SJSA1 (cell line): ENCODE measurements around the gene TLCD5. TPM values are rescaled to one million over a fixed set of nuclear protein-coding genes. Genes with fewer than 3 reads are reported as not detected.
A peak's percentile ranks its signal among the peaks of the same experiment; 100 is the strongest.

ENCODE experiments used
- DNase-seq, 2 experiments: peaks; one replicate each; pipeline ENCODE4 v3.0.0-alpha.2; 2015 to 2020; ENCODE audit warnings: low spot score in 2 of 2, low read depth in 1 of 2
- H3K27ac ChIP-seq: fragments of 250-450 bp; sonication (Bioruptor Pico); 2 replicates; pipeline ENCODE4 v1.5.1; 2020; ENCODE audit warnings: mild to moderate bottlenecking, moderate library complexity
- H3K27me3 ChIP-seq: fragments of 250-450 bp; sonication (Bioruptor Pico); replicated peaks from 2 replicates; pipeline ENCODE4 v1.5.1; 2020; ENCODE audit warnings: mild to moderate bottlenecking, moderate library complexity
- H3K36me3 ChIP-seq: fragments of 250-450 bp; sonication (Bioruptor Pico); 2 replicates; pipeline ENCODE4 v1.5.1; 2020; ENCODE audit warnings: mild to moderate bottlenecking
- H3K4me1 ChIP-seq: fragments of 250-450 bp; sonication (Bioruptor Pico); replicated peaks from 2 replicates; pipeline ENCODE4 v1.6.1; 2021; ENCODE audit warnings: mild to moderate bottlenecking
- H3K4me3 ChIP-seq: fragments of 250-450 bp; sonication (Bioruptor Pico); 2 replicates; pipeline ENCODE4 v1.5.1; 2020; ENCODE audit warnings: mild to moderate bottlenecking
- H3K9me3 ChIP-seq: fragments of 250-450 bp; sonication (Bioruptor Pico); replicated peaks from 2 replicates; pipeline ENCODE4 v1.5.1; 2020; ENCODE audit warnings: mild to moderate bottlenecking
- total RNA-seq: library from RNA; depleted of rRNA; stranded (reverse); fragments of >200 nt; shearing (Covaris generic); gene quantifications from 2 replicates; pipeline ENCODE4 v1.2.3, GENCODE V29; 2014

TLCD5 gene
- total RNA-seq, 1 experiment from 2014 or later: 4.6 TPM

DNA sequence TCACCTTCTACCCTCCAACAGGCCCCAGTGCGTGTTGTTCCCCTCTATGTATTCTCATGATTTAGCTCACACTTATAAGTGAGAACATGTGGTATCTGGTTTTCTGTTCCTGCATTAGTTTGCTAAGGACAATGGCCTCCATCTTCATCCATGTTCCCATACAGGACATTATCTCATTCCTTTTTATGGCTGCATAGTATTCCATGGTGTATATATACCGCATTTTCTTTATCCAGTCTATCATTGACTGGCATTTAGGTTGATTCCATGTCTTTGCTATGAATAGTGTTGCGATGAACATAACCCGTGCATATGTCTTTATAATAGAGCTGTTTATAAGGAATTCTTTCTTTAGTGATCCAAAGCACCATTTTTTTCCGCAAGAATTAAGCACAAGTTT, 28.5 kb upstream of the TLCD5 start:
- H3K27me3 ChIP-seq: no peaks in the 10 kb centered on the region
- H3K27ac ChIP-seq: no peak overlapping the region
- no peak overlapping the region for H3K4me3 ChIP-seq
- H3K9me3 ChIP-seq: no peaks in the 10 kb centered on the region
- H3K36me3 ChIP-seq: no peaks in the 10 kb centered on the region
- no peak for DNase-seq
- no peaks in the 10 kb centered on the region for H3K4me1 ChIP-seq

DNA sequence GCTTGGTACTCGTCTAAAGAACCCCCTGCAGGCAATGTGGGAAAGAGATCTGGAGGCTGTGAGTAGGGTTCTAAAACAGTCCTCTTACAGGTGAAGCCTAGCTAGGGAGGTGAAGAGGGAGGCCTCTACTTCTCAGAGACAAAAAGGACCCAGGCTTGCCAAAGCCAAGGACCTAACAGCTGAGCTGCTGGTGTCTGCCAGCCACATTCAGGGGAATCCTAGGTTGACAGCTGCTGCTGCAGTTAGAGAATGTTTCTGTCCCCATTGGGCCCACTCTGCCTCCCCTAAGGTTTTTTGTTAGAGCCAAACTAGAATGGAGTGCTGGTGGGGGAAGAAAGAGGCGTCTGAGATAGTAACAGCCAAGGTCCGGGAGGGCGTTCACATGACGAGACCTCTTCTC, 26.6 kb upstream of the TLCD5 start:
- no peak overlapping the region for H3K27ac ChIP-seq
- no peaks in the 10 kb centered on the region for H3K4me1 ChIP-seq
- DNase-seq: no peak
- no peaks in the 10 kb centered on the region for H3K9me3 ChIP-seq
- H3K36me3 ChIP-seq: no peaks in the 10 kb centered on the region
- H3K27me3 ChIP-seq: no peaks in the 10 kb centered on the region
- no peak overlapping the region for H3K4me3 ChIP-seq

DNA sequence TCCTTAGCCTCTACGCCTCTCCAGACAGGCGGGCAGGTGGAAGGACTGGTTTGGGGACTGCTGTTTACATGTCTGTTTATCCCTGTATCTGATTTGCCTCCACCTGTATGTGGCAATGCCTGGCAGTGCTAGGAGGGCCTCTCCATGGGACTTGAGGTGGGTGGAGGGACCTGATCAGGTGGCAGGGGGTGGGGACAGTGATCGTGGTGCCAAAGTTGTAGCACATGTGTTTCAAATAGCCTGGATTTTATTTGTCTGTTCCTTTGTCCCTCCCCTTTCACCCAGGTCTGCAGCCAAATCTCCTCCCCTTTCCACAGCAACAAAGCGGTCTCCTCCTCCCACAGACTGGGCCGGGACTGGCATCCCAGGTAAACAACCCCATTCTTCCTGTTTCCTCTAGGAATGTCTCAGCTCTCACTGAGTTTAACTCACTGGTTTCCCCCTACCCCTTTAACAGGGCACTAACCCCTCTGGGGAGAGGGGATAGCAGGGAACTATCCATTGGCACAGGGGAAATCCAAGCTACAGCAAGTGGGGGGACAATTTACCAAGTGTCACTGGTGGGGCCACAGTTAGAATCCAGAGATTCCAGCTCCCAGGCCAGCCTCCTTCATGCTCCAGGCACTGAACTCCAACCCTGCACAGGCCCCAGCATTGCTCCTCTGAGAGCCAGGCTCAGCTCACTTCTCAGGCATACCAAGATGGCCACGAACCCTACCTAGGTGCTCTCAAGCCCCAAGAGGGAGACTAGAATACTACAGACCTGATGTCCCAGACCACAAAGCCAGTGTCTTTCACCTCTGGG, 22.9 kb upstream of the TLCD5 start:
- Histone ChIP-seq H3K4me1 (peaks cover 13% of the 10 kb centered on the region), H3K27ac (no peak overlapping the region), H3K9me3 (no peaks in the 10 kb centered on the region), H3K4me3 (no peak overlapping the region), H3K27me3 (no peaks in the 10 kb centered on the region), H3K36me3 (no peaks in the 10 kb centered on the region)
- DNase-seq: no peak

DNA sequence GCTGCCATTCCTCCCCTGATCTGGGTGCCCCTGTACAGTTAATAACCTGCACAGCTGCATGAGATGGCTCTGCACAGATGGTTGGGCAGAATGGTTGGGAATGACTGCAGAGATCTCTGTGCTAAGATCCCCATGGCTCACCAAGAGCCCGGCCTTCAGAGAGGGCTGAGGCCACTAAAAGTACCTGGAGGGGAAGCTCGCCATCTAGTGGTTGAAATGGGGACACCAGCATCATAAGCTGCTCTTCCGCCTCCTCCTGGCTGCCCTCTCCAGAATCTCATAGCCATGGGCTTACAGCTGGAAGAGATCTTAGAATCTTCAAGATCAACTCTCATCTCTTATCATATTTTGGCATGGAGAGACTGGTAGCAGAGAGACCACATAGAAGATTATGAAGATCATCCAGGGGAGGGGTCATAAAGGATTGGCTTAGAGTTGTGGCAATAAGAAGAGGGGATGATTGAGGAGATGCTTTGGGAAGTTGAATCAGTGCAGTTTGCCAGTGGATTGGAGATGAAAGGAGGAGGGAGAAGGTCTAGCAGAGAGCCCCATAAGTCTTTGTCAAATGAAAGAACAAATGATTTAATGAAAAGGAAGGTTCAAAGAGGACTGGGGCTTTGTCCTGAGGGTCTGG, 22.0 kb upstream of the TLCD5 start:
- H3K27ac ChIP-seq: no peak overlapping the region
- DNase-seq: peak in 1 of 2 experiments; percentile 54
- H3K4me3 ChIP-seq: no peak overlapping the region
- H3K4me1 ChIP-seq: peaks cover 13% of the 10 kb centered on the region
- H3K27me3 ChIP-seq: no peaks in the 10 kb centered on the region
- no peaks in the 10 kb centered on the region for H3K9me3 ChIP-seq
- H3K36me3 ChIP-seq: no peaks in the 10 kb centered on the region

DNA sequence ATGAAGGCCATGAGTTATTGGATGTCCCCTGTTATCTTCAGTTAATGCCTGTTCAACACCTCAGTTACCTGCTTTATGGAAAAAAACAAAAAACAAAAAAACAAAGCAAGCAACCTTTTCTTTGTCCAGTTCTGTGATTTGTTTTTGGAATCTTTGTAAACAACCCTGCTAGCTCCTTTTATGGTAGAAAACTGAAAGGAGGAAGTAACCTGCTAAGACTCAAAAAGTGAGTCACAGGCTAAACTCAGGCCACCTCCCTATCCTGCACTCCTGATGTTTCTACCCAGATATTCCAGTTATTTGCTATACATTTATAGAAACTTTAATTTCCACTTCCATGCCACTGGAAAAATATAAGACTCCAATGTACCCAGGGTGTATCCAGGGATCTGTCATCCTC, 20.6 kb upstream of the TLCD5 start:
- DNase-seq: no peak

DNA sequence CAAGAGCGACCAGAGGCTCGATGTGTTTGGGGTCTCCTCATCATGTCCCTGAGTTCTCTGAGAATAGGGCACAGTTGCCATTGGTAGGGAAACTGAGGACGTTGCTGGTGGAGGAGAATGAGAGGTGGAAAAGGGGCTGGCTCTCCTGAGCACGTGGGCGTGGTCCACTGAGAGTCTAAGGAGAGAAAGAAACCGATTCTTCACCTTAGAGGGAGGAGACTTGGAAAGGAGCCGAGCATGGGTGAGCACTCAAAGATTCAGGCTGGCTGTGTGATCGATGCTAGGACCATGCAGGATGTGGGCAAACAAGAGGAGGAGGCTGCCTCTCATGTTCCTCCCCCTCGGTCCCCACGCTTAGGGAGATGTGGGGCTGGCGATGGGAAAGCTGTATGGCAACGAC, 19.8 kb upstream of the TLCD5 start:
- Histone ChIP-seq H3K36me3 (no peaks in the 10 kb centered on the region), H3K4me1 (peaks cover 13% of the 10 kb centered on the region), H3K9me3 (no peaks in the 10 kb centered on the region), H3K4me3 (no peak overlapping the region), H3K27me3 (no peaks in the 10 kb centered on the region), H3K27ac (no peak overlapping the region)
- DNase-seq: no peak

More for the DNA sequence above, 20.6 kb upstream of the TLCD5 start:
- Histone ChIP-seq H3K4me3 (no peak overlapping the region), H3K36me3 (no peaks in the 10 kb centered on the region), H3K27me3 (no peaks in the 10 kb centered on the region), H3K4me1 (peaks cover 13% of the 10 kb centered on the region), H3K27ac (no peak overlapping the region), H3K9me3 (no peaks in the 10 kb centered on the region)

DNA sequence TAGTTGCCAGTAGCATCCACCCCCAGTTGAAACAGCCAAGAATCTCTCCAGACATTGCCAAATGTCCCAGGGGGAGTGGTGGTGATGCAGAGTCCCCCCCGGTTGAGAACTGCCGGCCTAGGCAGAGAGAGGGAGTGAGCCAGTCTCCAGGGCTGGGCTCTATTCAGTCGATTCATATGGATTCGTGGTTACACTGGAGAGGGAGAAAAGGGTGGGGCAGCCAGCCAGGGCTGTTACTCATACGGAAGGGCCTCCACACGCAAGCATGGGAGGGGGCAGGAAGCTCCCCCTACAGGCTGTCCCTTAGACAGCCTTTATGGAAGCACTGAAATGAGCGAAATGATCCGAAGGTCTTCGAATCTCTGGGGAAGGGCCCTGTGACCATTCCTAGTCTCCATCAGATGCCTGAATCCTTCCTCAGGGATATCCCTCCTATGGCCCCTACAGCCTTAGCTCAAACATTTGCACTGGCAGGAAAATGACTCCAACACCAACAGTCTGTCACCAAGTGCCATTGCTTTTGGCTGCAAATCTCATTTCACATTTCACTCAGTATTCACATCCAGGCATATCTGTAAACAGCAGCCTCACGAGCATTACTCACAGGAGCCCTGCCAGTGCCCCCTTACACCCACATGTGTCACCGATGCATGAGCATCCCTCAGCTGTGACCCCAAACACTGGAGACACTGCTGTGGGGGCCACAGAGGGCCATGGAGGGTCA, 18.4 kb upstream of the TLCD5 start:
- no peak overlapping the region for H3K27ac ChIP-seq
- no peaks in the 10 kb centered on the region for H3K9me3 ChIP-seq
- H3K4me3 ChIP-seq: no peak overlapping the region
- no peaks in the 10 kb centered on the region for H3K27me3 ChIP-seq
- no peaks in the 10 kb centered on the region for H3K36me3 ChIP-seq
- H3K4me1 ChIP-seq: peaks cover 13% of the 10 kb centered on the region
- DNase-seq: peak; percentile 60 to 81

DNA sequence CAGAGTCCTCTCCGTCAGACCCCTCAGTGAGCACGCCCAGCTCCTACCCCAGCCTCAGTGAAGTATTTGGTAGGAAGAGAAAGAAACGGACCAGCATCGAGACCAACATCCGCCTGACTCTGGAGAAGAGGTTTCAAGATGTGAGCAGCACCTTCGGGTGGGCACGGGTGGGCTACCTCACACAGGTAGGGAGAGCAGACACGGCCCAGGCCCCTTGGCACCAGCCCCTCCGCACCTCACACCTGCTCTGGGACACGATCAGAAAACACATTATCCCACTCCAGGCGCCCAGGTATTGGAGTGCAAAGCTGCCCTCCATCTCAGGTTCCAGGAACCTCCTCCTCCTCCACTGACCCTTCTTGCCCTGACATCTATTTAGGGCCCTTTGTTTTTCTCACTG, 17.6 kb upstream of the TLCD5 start:
- H3K4me1 ChIP-seq: peaks cover 13% of the 10 kb centered on the region
- no peaks in the 10 kb centered on the region for H3K27me3 ChIP-seq
- DNase-seq: no peak
- no peaks in the 10 kb centered on the region for H3K36me3 ChIP-seq
- no peak overlapping the region for H3K4me3 ChIP-seq
- no peak overlapping the region for H3K27ac ChIP-seq
- no peaks in the 10 kb centered on the region for H3K9me3 ChIP-seq

DNA sequence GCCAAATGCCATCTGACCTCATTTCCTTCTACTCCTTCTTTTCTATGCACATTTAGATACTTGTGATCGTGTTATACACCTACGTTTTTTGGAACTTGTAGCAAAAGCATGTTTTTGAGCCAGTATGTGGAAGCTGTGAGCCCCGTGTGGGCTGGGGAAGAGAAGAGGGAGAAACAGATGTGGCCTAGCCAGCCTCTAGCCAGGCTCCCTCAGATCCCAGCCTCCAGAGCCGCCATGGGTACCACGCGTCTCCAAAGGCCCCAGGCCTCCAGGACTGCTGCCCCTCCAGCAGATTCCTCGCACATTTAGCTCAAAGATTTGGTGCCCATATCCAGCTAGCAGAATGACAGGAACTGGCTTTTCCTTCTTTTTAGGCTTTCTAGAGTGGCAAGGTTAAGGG, 17.0 kb upstream of the TLCD5 start:
- H3K27me3 ChIP-seq: no peaks in the 10 kb centered on the region
- H3K4me1 ChIP-seq: peaks cover 13% of the 10 kb centered on the region
- H3K4me3 ChIP-seq: no peak overlapping the region
- H3K9me3 ChIP-seq: no peaks in the 10 kb centered on the region
- H3K27ac ChIP-seq: no peak overlapping the region
- no peak for DNase-seq
- H3K36me3 ChIP-seq: no peaks in the 10 kb centered on the region

DNA sequence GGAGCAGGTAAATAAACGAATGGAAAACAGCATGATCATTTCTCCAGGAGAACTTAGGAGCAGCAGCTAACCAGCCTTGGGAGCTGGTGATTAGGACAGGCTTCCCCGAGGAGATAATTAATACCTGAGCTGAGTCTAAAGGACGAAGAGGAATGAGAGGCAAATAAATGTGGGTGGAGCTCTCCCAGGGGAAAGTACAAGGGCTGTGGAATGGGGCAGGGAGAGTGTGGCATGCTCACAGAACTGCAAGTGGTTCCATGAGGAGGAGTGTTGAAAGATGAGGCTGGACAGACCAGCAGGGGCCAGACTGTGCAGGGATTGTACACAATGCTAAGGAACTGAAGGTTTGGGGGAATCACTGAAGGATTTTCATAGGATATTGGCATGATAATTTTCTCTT, 14.2 kb upstream of the TLCD5 start:
- Histone ChIP-seq H3K27ac (no peak overlapping the region), H3K27me3 (no peaks in the 10 kb centered on the region), H3K9me3 (no peaks in the 10 kb centered on the region), H3K4me1 (peaks cover 13% of the 10 kb centered on the region), H3K4me3 (no peak overlapping the region), H3K36me3 (no peaks in the 10 kb centered on the region)
- no peak for DNase-seq

DNA sequence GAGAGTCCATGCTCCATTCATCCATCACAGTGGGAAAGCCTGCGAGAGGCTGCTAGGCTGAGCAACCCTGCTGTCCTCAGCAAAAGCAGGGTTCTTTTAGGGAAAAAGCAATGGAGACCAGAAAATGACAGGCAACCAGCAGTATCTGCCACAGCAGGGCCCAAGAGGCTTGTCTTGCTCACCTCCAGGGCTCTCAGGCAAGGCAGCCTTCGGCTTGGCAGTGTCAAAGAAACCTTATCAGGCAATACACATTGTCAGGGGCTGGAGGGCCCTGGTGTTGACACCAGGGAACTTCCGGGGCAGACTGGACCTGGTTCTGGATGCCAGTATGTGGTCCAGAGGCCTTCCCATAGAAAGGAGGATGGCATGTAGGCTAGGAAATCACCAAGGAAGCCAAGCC, 10.2 kb upstream of the TLCD5 start:
- Histone ChIP-seq H3K9me3 (no peaks in the 10 kb centered on the region), H3K27ac (no peak overlapping the region), H3K4me1 (no peaks in the 10 kb centered on the region), H3K36me3 (no peaks in the 10 kb centered on the region), H3K4me3 (no peak overlapping the region), H3K27me3 (no peaks in the 10 kb centered on the region)
- DNase-seq: no peak

DNA sequence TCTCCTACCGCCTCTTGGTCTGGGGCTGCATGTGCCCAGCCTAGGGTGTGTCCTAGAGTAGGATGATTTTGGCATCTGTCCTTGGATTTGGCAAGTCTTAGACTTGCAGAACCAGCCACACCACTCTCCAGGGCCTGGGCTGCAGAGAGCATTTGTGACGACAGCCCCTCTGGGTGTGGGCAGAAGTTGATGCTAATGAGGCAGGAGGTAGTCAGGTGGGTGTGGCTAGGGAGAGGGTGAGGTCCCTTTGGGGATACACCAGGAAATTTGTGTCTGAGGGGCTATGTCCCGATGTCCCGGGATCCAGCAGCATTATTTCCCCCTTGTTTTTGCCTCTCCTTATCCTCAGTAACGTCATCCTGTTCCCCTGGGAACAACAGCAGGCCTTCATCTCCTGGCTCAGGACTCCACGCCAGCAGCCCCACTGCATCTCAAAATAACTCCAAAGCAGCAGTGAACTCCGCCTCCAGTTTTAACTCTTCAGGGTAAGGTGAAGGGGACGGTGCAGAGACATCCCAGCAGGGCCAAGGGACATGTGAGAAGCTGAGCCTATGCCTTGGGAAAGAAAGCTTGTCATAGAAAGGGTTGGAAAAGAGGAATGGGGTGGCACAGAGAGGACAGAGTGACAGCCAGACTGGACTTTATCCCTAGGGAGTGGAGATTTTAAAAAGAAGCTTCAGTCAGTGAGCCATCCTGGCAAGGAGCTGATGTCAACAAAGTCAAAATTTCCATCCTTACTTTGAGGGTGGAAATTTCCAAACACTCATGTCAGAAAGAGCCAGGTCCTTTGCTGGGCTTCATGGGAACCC, 8.0 kb upstream of the TLCD5 start:
- Histone ChIP-seq H3K27me3 (no peaks in the 10 kb centered on the region), H3K36me3 (no peaks in the 10 kb centered on the region), H3K27ac (no peak overlapping the region), H3K9me3 (no peaks in the 10 kb centered on the region), H3K4me1 (no peaks in the 10 kb centered on the region), H3K4me3 (no peak overlapping the region)
- no peak for DNase-seq

DNA sequence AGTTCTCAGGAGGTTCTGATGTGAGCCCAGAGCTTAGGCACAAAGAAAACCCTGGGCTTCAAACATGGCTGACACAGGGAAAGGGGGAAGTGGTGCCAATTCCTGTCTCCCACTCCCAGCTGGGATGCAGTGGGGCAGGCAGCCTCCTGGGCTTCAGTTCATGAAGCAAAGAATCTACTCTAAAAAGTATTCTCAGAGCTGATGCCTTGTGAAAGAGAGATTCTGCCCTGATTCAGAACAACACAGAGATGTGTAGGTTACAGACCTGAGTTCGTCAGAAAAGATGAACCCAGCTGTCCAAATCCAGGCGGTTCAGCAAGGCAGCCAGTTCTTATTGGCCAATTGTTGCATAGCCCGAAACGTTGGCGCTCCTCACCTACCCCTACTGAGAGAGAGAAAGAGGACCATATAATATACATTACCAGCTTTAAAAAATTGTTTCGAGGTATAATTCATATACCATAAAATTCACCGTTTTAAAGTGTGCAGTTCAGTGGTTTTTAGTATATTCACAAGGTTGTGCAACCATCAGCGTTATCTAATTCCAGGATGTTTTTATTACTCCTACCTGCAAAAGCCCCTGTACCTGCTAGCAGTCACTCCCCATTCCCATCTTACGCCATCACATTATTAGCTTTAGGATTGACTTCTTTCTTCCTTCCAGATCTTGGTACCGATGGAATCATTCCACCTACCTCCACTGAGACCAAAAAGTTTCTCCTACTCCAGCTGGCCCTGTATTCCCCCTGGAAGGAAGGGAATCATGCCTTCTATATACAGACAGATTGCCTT, 7.2 kb upstream of the TLCD5 start:
- no peak for DNase-seq
- Histone ChIP-seq H3K4me3 (no peak overlapping the region), H3K36me3 (no peaks in the 10 kb centered on the region), H3K4me1 (no peaks in the 10 kb centered on the region), H3K27me3 (no peaks in the 10 kb centered on the region), H3K27ac (no peak overlapping the region), H3K9me3 (no peaks in the 10 kb centered on the region)
